OCI-LY7 (cell line): ENCODE data around the gene NEAT1. TPM values are rescaled to one million over a fixed set of nuclear protein-coding genes. Genes with fewer than 3 reads are reported as not detected.

Source experiments
- BruUV-seq: library from RNA; stranded (reverse); fragments of 400-500 nt; replicated peaks from 2 replicates; lab custom pipeline; 2021; lab: Mats Ljungman, UMichigan
- CTCF ChIA-PET: fragments of 300-600 bp; sonication (Branson Sonifier 250); formaldehyde crosslinking; loops from one replicate; lab custom pipeline; 2022; ENCODE audit warnings: antibody characterized with exemption; ENCODE audit not compliant: unreplicated experiment; lab: Charles Lee
- POLR2A ChIA-PET: fragments of 300-600 bp; sonication (Branson Sonifier 250); formaldehyde crosslinking; loops from one replicate; lab custom pipeline; 2022; ENCODE audit warnings: antibody characterized with exemption; lab: Charles Lee
- DNase-seq: peaks from one replicate; pipeline ENCODE4 v3.0.0-alpha.2; 2015; ENCODE audit warnings: low spot score
- H2AFZ ChIP-seq: fragments of 200-600 bp; sonication (generic), shearing (Covaris generic); 2 replicates; pipeline ENCODE4 v1.6.1; 2014; ENCODE audit warnings: mild to moderate bottlenecking, antibody characterized with exemption, low read length, moderate library complexity
- H3K27ac ChIP-seq: fragments of 200-600 bp; sonication (generic); 2 replicates; pipeline ENCODE4 v1.5.1; 2014; ENCODE audit warnings: mixed run types, low read depth, mild to moderate bottlenecking, moderate library complexity, low read length, inconsistent platforms; ENCODE audit not compliant: poor library complexity, severe bottlenecking
- H3K36me3 ChIP-seq: fragments of 200-600 bp; sonication (generic); 2 replicates; pipeline ENCODE4 v1.6.1; 2014; ENCODE audit warnings: mild to moderate bottlenecking, antibody characterized with exemption, low read length, moderate library complexity, mixed read lengths; ENCODE audit not compliant: insufficient read depth
- H3K4me1 ChIP-seq: fragments of 200-600 bp; sonication (generic); 2 replicates; pipeline ENCODE4 v1.5.1; 2014; ENCODE audit warnings: mild to moderate bottlenecking, low read length; ENCODE audit not compliant: insufficient read depth, poor library complexity, severe bottlenecking
- H3K4me2 ChIP-seq: fragments of 200-600 bp; sonication (generic); 2 replicates; pipeline ENCODE4 v1.6.1; 2014; ENCODE audit warnings: mild to moderate bottlenecking, low read length
- H3K4me3 ChIP-seq: fragments of 200-600 bp; sonication (generic); 2 replicates; pipeline ENCODE4 v1.5.1; 2014; ENCODE audit warnings: mild to moderate bottlenecking, low read depth, low read length; ENCODE audit not compliant: poor library complexity, severe bottlenecking
- H3K79me2 ChIP-seq: fragments of 200-600 bp; sonication (generic); 2 replicates; pipeline ENCODE4 v1.6.1; 2016; ENCODE audit warnings: low read depth, mild to moderate bottlenecking, low read length, moderate library complexity, mixed read lengths; ENCODE audit not compliant: insufficient read depth
- H3K9me2 ChIP-seq: fragments of 200-600 bp; sonication (generic); 2 replicates; pipeline ENCODE4 v1.6.1; 2016; ENCODE audit warnings: mild to moderate bottlenecking, low read length, mixed read lengths; ENCODE audit not compliant: insufficient read depth
- H3K9me3 ChIP-seq: fragments of 200-600 bp; sonication (generic); 2 replicates; pipeline ENCODE4 v1.6.1; 2014; ENCODE audit warnings: mild to moderate bottlenecking, mixed run types, low read length, mixed read lengths
- H4K20me1 ChIP-seq: fragments of 200-600 bp; sonication (generic); 2 replicates; pipeline ENCODE4 v1.6.1; 2014; ENCODE audit warnings: mild to moderate bottlenecking, antibody characterized with exemption, low read length, moderate library complexity, mixed read lengths; ENCODE audit not compliant: insufficient read depth
- EZH2phosphoT487 ChIP-seq: fragments of 200-600 bp; sonication (generic); IDR thresholded peaks from 2 replicates; pipeline ENCODE4 v1.6.1; 2018; ENCODE audit warnings: low read depth, borderline replicate concordance, mild to moderate bottlenecking, mixed run types, antibody characterized with exemption, low read length, moderate library complexity, mixed read lengths
- intact Hi-C: fragments of 100-400 bp; cut with micrococcal nuclease; formaldehyde crosslinking; loops from one replicate; pipeline ENCODE4 v1.10.0; 2022; ENCODE audit not compliant: unreplicated experiment
- total RNA-seq, 2 experiments: library from RNA; depleted of rRNA in 1 of 2; stranded (reverse); fragments of >200 nt in 1 of 2; shearing (Covaris generic) in 1 of 2; gene quantifications; 2 replicates each; pipeline ENCODE4 v1.2.3, GENCODE V29; 2014 to 2022
- TF ChIP-seq, protein P1 (sequence below): fragments of 200-600 bp; sonication (generic); conservative IDR thresholded peaks from 2 replicates; pipeline ENCODE4 v1.5.1; 2014; ENCODE audit warnings: mild to moderate bottlenecking, antibody characterized with exemption, low read length, moderate library complexity, mixed read lengths

NEAT1 gene
- total RNA-seq, 2 experiments from 2014 or later = 30.1 to 440 TPM

- Histone ChIP-seq H2AFZ (no peak overlapping the region), H3K9me3 (no peaks in the 10 kb centered on the region), H3K4me2 (no peak overlapping the region), H3K36me3 (peaks cover 50% of the 10 kb centered on the region), H3K27ac (no peak overlapping the region), H4K20me1 (no peaks in the 10 kb centered on the region), H3K4me3 (no peak overlapping the region), H3K4me1 (peaks cover 7% of the 10 kb centered on the region), H3K9me2 (no peaks in the 10 kb centered on the region), H3K79me2 (no peaks in the 10 kb centered on the region)
- POLR2A ChIA-PET = no interaction called here
- intact Hi-C loops = no loop called here
- CTCF ChIA-PET = no interaction called here
- no peak for DNase-seq
- TF ChIP-seq EZH2phosphoT487 = no peak
- TF ChIP-seq, protein P1, sequence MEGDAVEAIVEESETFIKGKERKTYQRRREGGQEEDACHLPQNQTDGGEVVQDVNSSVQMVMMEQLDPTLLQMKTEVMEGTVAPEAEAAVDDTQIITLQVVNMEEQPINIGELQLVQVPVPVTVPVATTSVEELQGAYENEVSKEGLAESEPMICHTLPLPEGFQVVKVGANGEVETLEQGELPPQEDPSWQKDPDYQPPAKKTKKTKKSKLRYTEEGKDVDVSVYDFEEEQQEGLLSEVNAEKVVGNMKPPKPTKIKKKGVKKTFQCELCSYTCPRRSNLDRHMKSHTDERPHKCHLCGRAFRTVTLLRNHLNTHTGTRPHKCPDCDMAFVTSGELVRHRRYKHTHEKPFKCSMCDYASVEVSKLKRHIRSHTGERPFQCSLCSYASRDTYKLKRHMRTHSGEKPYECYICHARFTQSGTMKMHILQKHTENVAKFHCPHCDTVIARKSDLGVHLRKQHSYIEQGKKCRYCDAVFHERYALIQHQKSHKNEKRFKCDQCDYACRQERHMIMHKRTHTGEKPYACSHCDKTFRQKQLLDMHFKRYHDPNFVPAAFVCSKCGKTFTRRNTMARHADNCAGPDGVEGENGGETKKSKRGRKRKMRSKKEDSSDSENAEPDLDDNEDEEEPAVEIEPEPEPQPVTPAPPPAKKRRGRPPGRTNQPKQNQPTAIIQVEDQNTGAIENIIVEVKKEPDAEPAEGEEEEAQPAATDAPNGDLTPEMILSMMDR = no peak
- BruUV-seq = no TSS peak
Observed at GRCh38 chr11:65396769-65397745, 25.5 kb upstream of the NEAT1 start.

GRCh38 chr11:65398362-65398910 lies 24.2 kb upstream of the NEAT1 start:
- TF ChIP-seq EZH2phosphoT487 = no peak
- TF ChIP-seq, protein P1 = no peak
- Histone ChIP-seq H3K79me2 (no peaks in the 10 kb centered on the region), H3K9me3 (no peaks in the 10 kb centered on the region), H3K4me2 (no peak overlapping the region), H3K27ac (no peak overlapping the region), H3K4me1 (peaks cover 20% of the 10 kb centered on the region), H2AFZ (no peak overlapping the region), H3K9me2 (no peaks in the 10 kb centered on the region), H3K36me3 (peaks cover 54% of the 10 kb centered on the region), H4K20me1 (0 out of 2 replicates have a peak, but pooled peaks cover 4% of the 10 kb centered on the region), H3K4me3 (no peak overlapping the region)
- intact Hi-C loops = no loop called here
- DNase-seq = no peak
- ChIA-PET CTCF (no interaction called here), POLR2A (interaction anchor here (0.7 kb wide), 1 partner anchor 80 kb away, joined by 6 read pairs; no protein-coding TSS in a partner anchor)
- BruUV-seq = no TSS peak
